ENCODE results near the gene CCDC122. TPM values are rescaled to one million over a fixed set of nuclear protein-coding genes. Genes with fewer than 3 reads are reported as not detected.

CCDC122 gene
- total RNA-seq, 1 experiment from 2014 or later: 7.9 TPM

DNA sequence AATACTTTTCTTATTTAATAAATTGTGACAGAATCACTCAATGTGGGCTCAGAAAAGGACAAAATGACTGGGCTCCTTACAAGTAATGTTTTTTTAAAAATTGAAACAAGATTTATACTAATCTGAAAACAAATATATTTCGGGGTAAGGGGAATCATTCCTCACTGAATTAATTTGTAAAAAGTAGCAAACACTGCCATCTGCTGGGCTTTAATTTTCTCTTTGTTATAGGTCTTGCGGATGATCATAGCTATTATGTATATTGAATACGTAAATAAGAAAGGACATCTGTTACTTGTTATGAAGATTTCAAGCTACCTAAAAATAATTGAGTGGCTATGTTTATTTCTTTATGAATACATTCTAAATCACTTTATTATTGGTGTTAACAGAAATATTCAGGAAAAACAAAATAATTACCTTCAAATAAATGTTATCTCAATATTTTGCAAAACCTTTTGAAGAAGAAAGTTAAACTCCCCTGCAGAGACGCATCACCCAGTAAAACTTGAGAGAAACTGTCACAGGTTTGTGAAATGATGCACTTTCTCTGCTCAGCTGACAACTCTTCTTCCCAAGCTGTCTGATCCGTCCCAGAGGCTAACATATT lies 75.0 kb downstream of the CCDC122 start:
- ChIA-PET POLR2A (ENCODE audit: unreplicated experiment) (no interaction called here), CTCF (interaction anchor here (1.1 kb wide), 1 partner anchor 73 kb away, joined by 4 read pairs; no protein-coding TSS in a partner anchor)
- Histone ChIP-seq H3K27ac (peak overlapping the region; percentile 67), H4K20me1 (ENCODE audit: insufficient read depth) (no peaks in the 10 kb centered on the region), H3F3A (ENCODE audit: insufficient read depth, low read depth) (0 out of 2 replicates have a peak, but pooled peaks cover 5% of the 10 kb centered on the region), H3K4me2 (peak overlapping the region; percentile 64), H3K36me3 (ENCODE audit: low read depth) (no peaks in the 10 kb centered on the region), H3K9me2 (ENCODE audit: insufficient read depth) (no peaks in the 10 kb centered on the region), H2AFZ (peak overlapping the region; percentile 66; the same call in 1 of the 2 replicates), H3K4me1 (replicated peaks; ENCODE audit: insufficient read depth) (peaks cover 25% of the 10 kb centered on the region), H3K9me3 (ENCODE audit: insufficient read depth, low read depth) (no peaks in the 10 kb centered on the region), H3K27me3 (ENCODE audit: insufficient read depth, low read depth) (no peaks in the 10 kb centered on the region), H3K79me2 (ENCODE audit: low read depth) (no peaks in the 10 kb centered on the region), H3K4me3 (no peak overlapping the region)
- peak; percentile 12 to 45 for DNase-seq
- intact Hi-C loops (cut with micrococcal nuclease; ENCODE audit: unreplicated experiment): loop anchor here (2.0 to 10.0 kb wide), 4 partner anchors 73 to 1210 kb away; partner anchors contain the start of genes CCDC122 and LACC1
- TF ChIP-seq EZH2 (IDR thresholded peaks at IDR 0.05; ENCODE audit: low read depth) (no peak), CTCF (conservative IDR thresholded peaks at IDR 0.05) (peak; percentile 72)
- no TSS peak for BruUV-seq (replicated peaks)

DNA sequence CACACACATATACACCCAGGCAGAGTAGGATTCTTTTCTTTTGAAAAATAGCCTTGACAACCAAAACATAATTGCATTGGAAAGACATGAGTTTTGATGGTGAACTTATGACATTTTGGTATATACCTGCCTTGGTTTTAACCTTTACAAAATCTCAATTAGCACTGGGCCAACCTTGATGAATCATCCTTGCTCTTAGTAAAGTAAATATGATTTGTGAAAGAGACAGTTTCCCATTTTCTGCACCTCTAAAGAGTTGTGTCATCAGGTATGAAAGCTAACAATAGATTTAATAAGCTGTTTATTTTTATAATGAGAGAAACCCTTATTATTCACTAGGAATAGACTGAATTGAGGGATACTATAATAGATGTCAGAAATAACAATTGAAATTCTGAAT lies 77.0 kb downstream of the CCDC122 start:
- H3K27me3 ChIP-seq (ENCODE audit: insufficient read depth, low read depth): no peaks in the 10 kb centered on the region
- peaks cover 23% of the 10 kb centered on the region for H3K4me1 ChIP-seq (replicated peaks; ENCODE audit: insufficient read depth)
- no peaks in the 10 kb centered on the region for H3K36me3 ChIP-seq (ENCODE audit: low read depth)
- TF ChIP-seq CTCF (conservative IDR thresholded peaks at IDR 0.05): no peak
- no peak for TF ChIP-seq EZH2 (IDR thresholded peaks at IDR 0.05; ENCODE audit: low read depth)
- no peak overlapping the region for H2AFZ ChIP-seq
- no peaks in the 10 kb centered on the region for H4K20me1 ChIP-seq (ENCODE audit: insufficient read depth)
- intact Hi-C loops (cut with micrococcal nuclease; ENCODE audit: unreplicated experiment): loop anchor here (10.0 kb wide), 1 partner anchor 1208 kb away; no protein-coding TSS in a partner anchor
- H3K79me2 ChIP-seq (ENCODE audit: low read depth): no peaks in the 10 kb centered on the region
- no peak overlapping the region for H3K27ac ChIP-seq
- no peaks in the 10 kb centered on the region for H3K9me3 ChIP-seq (ENCODE audit: insufficient read depth, low read depth)
- H3F3A ChIP-seq (ENCODE audit: insufficient read depth, low read depth): 0 out of 2 replicates have a peak, but pooled peaks cover 5% of the 10 kb centered on the region
- no peaks in the 10 kb centered on the region for H3K9me2 ChIP-seq (ENCODE audit: insufficient read depth)
- ChIA-PET POLR2A (ENCODE audit: unreplicated experiment) (no interaction called here), CTCF (no interaction called here)
- BruUV-seq (replicated peaks): no TSS peak
- no peak for DNase-seq
- no peak overlapping the region for H3K4me3 ChIP-seq
- H3K4me2 ChIP-seq: no peak overlapping the region

- H3K4me3 ChIP-seq: no peak overlapping the region
- H3F3A ChIP-seq (ENCODE audit: insufficient read depth, low read depth): 0 out of 2 replicates have a peak, but pooled peaks cover 5% of the 10 kb centered on the region
- intact Hi-C loops (cut with micrococcal nuclease; ENCODE audit: unreplicated experiment): loop anchor here (10.0 kb wide), 1 partner anchor 1206 kb away; no protein-coding TSS in a partner anchor
- DNase-seq: no peak
- H3K4me1 ChIP-seq (replicated peaks; ENCODE audit: insufficient read depth): peaks cover 23% of the 10 kb centered on the region
- H3K27ac ChIP-seq: no peak overlapping the region
- H3K27me3 ChIP-seq (ENCODE audit: insufficient read depth, low read depth): no peaks in the 10 kb centered on the region
- H3K4me2 ChIP-seq: no peak overlapping the region
- ChIA-PET CTCF (no interaction called here), POLR2A (ENCODE audit: unreplicated experiment) (no interaction called here)
- no peak overlapping the region for H2AFZ ChIP-seq
- H3K9me2 ChIP-seq (ENCODE audit: insufficient read depth): no peaks in the 10 kb centered on the region
- no peaks in the 10 kb centered on the region for H3K9me3 ChIP-seq (ENCODE audit: insufficient read depth, low read depth)
- no peaks in the 10 kb centered on the region for H4K20me1 ChIP-seq (ENCODE audit: insufficient read depth)
- TF ChIP-seq CTCF (conservative IDR thresholded peaks at IDR 0.05): no peak
- no peak for TF ChIP-seq EZH2 (IDR thresholded peaks at IDR 0.05; ENCODE audit: low read depth)
- H3K79me2 ChIP-seq (ENCODE audit: low read depth): no peaks in the 10 kb centered on the region
- no peaks in the 10 kb centered on the region for H3K36me3 ChIP-seq (ENCODE audit: low read depth)
- no TSS peak for BruUV-seq (replicated peaks)
Measured at GRCh38 chr13:43800828-43801227, 78.7 kb downstream of the CCDC122 start.
